HEK293T (cell line): Measurements from ENCODE around the gene TRAPPC2B.
A peak's percentile ranks its signal among the peaks of the same experiment; 100 is the strongest.

Experiments used
- CTCF ChIA-PET: fragments of 350-600 bp; formaldehyde crosslinking; extraction: SDS; loops from one replicate; lab custom pipeline; 2021; ENCODE audit warnings: antibody characterized with exemption, inconsistent platforms; lab: Yijun Ruan, JAX
- POLR2A ChIA-PET: fragments of 350-600 bp; formaldehyde crosslinking; extraction: SDS; loops from one replicate; lab custom pipeline; 2020; ENCODE audit warnings: antibody characterized with exemption, inconsistent platforms; lab: Yijun Ruan, JAX
- DNase-seq: peaks from one replicate; pipeline ENCODE4 v3.0.0; 2012; ENCODE audit warnings: mixed read lengths; ENCODE audit errors: extremely low spot score
- ARNT ChIP-seq: fragments of 450-650 bp; IDR thresholded peaks from 2 replicates; pipeline ENCODE4 v1.6.1; 2017; ENCODE audit warnings: mild to moderate bottlenecking
- BHLHE40 ChIP-seq: fragments of 450-650 bp; IDR thresholded peaks from 2 replicates; pipeline ENCODE4 v1.6.1; 2016; ENCODE audit warnings: mild to moderate bottlenecking, moderate library complexity, borderline replicate concordance
- CTBP1 ChIP-seq: fragments of 450-650 bp; IDR thresholded peaks from 2 replicates; pipeline ENCODE4 v1.6.1; 2016; ENCODE audit warnings: borderline replicate concordance
- ELF4 ChIP-seq: fragments of 450-650 bp; IDR thresholded peaks from 2 replicates; pipeline ENCODE4 v1.6.1; 2017; ENCODE audit warnings: antibody characterized with exemption
- FOXA1 ChIP-seq: fragments of 450-650 bp; IDR thresholded peaks from 2 replicates; pipeline ENCODE4 v1.6.1; 2016; ENCODE audit warnings: mild to moderate bottlenecking
- FOXK2 ChIP-seq: fragments of 450-650 bp; IDR thresholded peaks from 2 replicates; pipeline ENCODE4 v1.6.1; 2016; ENCODE audit warnings: mild to moderate bottlenecking
- FOXM1 ChIP-seq: fragments of 450-650 bp; IDR thresholded peaks from 2 replicates; pipeline ENCODE4 v1.6.1; 2017; ENCODE audit warnings: mild to moderate bottlenecking, borderline replicate concordance
- HDGF ChIP-seq: fragments of 450-650 bp; IDR thresholded peaks from 2 replicates; pipeline ENCODE4 v1.6.1; 2017; ENCODE audit warnings: antibody characterized with exemption, borderline replicate concordance
- L3MBTL2 ChIP-seq: fragments of 450-650 bp; conservative IDR thresholded peaks from 2 replicates; pipeline ENCODE4 v1.6.1; 2016; ENCODE audit warnings: mild to moderate bottlenecking
- LEF1 ChIP-seq: fragments of 450-650 bp; IDR thresholded peaks from 2 replicates; pipeline ENCODE4 v1.6.1; 2017; ENCODE audit warnings: mild to moderate bottlenecking, borderline replicate concordance
- NFRKB ChIP-seq: fragments of 450-650 bp; IDR thresholded peaks from 2 replicates; pipeline ENCODE4 v1.6.1; 2016; ENCODE audit warnings: mild to moderate bottlenecking, moderate library complexity
- SP1 ChIP-seq: fragments of 450-650 bp; IDR thresholded peaks from 2 replicates; pipeline ENCODE4 v1.6.1; 2017
- SUZ12 ChIP-seq: fragments of 450-650 bp; IDR thresholded peaks from 2 replicates; pipeline ENCODE4 v1.6.1; 2016; ENCODE audit warnings: mild to moderate bottlenecking
- TARDBP ChIP-seq: fragments of 450-650 bp; IDR thresholded peaks from 2 replicates; pipeline ENCODE4 v1.6.1; 2016
- ZNF384 ChIP-seq: fragments of 450-650 bp; IDR thresholded peaks from 2 replicates; pipeline ENCODE4 v1.6.1; 2016
- TF ChIP-seq, protein P1 (sequence below): fragments of 450-650 bp; IDR thresholded peaks from 2 replicates; pipeline ENCODE4 v1.6.1; 2016

Gene TRAPPC2B

DNA sequence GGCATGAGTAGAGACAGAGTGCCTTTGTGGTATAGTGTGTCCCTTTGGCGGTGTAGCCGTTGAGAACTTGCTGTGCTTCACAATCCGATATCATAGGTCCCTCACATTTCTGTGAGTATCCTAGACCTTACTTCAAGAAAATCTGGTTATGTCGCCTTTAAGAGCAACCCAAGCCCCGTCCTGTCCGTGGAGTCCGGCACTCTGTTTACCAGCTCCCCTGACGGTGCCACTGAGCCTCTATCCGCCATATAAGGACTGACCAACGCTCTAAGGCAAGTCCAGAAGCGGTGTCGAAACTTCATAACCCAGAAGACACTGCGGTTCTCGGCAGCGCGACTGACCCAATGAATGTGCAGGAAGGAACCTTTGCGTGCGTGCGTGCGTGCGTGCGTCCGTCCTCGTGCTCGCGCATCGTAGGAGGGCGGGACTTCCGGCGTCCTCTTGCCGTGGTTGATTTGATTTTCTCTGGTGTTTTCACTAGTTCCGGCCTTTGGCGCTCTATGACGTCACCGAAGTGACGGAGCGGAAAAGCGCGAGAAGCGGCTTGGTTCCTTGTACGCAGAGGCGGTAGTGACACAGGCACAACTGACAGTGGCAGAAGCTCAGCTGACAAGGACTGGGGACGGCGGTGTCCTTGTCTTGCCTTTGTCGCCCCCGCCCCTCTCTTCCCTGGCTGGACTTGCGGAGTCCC is at the start of gene TRAPPC2B, which contains the start of gene ZNF547:
Gene TRAPPC2B, plus strand, starts transcription at position 555 of the 691 bp plus-strand sequence. CDS start 1,283 bp downstream, outside the sequence.
Gene ZNF547, plus strand, starts transcription at position 555 of the 691 bp plus-strand sequence. CDS start 5,005 bp downstream, outside the sequence.
- POLR2A ChIA-PET = interaction anchor here (1.0 to 1.6 kb wide), 2 partner anchors 12 to 26 kb away, joined by 5 to 8 read pairs; partner anchors contain the start of genes ZNF304 and ZNF548
- CTCF ChIA-PET = no interaction called here
- DNase-seq = peak; percentile 90
- no peak for TF ChIP-seq BHLHE40
- TF ChIP-seq HDGF = no peak
- TF ChIP-seq, protein P1, sequence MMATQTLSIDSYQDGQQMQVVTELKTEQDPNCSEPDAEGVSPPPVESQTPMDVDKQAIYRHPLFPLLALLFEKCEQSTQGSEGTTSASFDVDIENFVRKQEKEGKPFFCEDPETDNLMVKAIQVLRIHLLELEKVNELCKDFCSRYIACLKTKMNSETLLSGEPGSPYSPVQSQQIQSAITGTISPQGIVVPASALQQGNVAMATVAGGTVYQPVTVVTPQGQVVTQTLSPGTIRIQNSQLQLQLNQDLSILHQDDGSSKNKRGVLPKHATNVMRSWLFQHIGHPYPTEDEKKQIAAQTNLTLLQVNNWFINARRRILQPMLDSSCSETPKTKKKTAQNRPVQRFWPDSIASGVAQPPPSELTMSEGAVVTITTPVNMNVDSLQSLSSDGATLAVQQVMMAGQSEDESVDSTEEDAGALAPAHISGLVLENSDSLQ = peak; percentile 42; the same call in 1 of the 2 replicates
- peak; percentile 86 for TF ChIP-seq L3MBTL2
- TF ChIP-seq FOXA1 = no peak
- no peak for TF ChIP-seq NFRKB

DNA sequence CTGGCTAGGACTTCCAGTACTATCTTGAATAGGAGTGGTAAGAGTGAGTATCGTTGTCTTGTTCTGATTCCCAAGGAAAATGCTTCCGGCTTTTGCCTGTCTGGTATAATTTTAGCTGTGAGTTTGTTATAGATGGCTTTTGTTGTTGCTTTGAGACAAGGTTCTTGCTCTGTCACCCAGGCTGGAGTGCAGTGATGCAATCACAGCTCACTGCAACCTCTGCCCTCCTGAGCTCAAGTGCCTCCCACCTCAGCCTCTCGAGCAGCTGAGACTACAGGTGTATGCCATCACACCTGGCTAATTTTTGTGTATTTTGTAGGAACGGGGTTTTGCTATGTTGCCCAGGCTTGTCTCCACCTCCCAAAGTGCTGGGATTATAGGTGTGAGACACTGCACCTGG is 49.2 kb upstream of the TRAPPC2B start:
- CTCF ChIA-PET = no interaction called here
- POLR2A ChIA-PET = no interaction called here
- TF ChIP-seq FOXM1 (no peak), ARNT (no peak), BHLHE40 (no peak), ELF4 (no peak), FOXA1 (no peak), HDGF (no peak), SP1 (no peak), L3MBTL2 (no peak), ZNF384 (no peak), FOXK2 (no peak)
- TF ChIP-seq, protein P1 = no peak
- no peak for DNase-seq

DNA sequence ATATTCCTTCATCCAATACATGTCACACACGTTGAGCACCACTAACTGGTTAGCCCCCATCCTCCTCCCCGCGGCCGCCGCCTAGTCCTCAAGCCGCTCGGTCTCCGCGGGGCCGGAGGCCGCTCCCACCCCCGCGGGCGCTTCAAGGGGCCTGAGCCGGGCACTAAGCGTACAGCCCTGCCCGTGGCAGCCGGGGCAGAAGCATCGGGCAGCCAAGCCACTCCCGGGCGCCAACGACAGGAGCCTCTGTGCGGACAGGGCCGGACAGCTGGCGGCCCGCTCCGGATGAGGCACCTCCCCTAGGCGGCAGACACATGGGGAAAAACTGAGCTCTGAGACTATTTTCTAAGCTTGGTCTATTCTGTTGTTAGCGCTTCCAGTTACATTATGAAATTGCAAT is 45.8 kb upstream of the TRAPPC2B start:
- ChIA-PET CTCF (no interaction called here), POLR2A (no interaction called here)
- no peak for DNase-seq
- no peak for TF ChIP-seq TARDBP
- TF ChIP-seq HDGF = no peak
- TF ChIP-seq FOXK2 = no peak
- no peak for TF ChIP-seq SUZ12
- no peak for TF ChIP-seq NFRKB
- TF ChIP-seq FOXA1 = no peak
- no peak for TF ChIP-seq ELF4
- no peak for TF ChIP-seq FOXM1
- no peak for TF ChIP-seq LEF1
- TF ChIP-seq BHLHE40 = no peak

- POLR2A ChIA-PET = interaction anchor here (1.1 kb wide), 1 partner anchor 31 kb away, joined by 3 read pairs; the partner anchor contains the start of gene ZNF304
- TF ChIP-seq L3MBTL2 (no peak), ZNF384 (no peak), SUZ12 (no peak), NFRKB (no peak), CTBP1 (no peak), SP1 (no peak), ELF4 (no peak), HDGF (no peak), FOXM1 (no peak), BHLHE40 (no peak), FOXK2 (no peak), FOXA1 (no peak)
- TF ChIP-seq, protein P1 = no peak
- CTCF ChIA-PET = no interaction called here
- DNase-seq = no peak
Observed at GRCh38 chr19:57319869-57320179, 43.5 kb upstream of the TRAPPC2B start.

- TF ChIP-seq L3MBTL2 (peak; percentile 48), HDGF (no peak), TARDBP (no peak), ZNF384 (no peak)
- DNase-seq = peak; percentile 95
- POLR2A ChIA-PET = interaction anchor here (1.1 kb wide), 1 partner anchor 30 kb away, joined by 3 read pairs; the partner anchor contains the start of gene ZNF304
- CTCF ChIA-PET = no interaction called here
Observed at GRCh38 chr19:57320180-57321084, 42.9 kb upstream of the TRAPPC2B start, which contains the start of gene ZNF543. ZNF543 (plus strand) TSS chr19:57320472; CDS start chr19:57320854, 382 bp downstream.

DNA sequence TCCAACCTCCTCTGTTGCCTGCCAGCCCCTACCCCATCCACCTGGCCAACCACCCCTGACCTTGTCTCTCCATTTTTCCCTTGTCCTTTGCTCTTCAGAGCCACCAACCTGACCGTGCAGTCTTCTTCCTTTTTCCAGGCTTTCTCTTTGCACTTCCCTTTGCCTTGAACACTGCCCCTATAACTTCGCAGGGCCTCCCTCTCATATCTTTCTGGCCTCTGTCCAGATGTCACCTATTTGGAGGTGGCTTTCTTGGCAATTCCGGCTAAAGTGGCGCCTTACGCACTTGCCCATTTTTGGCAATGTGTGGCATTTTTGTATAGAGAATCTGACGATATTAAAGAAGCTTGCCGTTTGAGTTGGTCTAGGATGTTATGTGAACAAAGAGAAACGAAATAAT is 42.2 kb upstream of the TRAPPC2B start:
- CTCF ChIA-PET = no interaction called here
- POLR2A ChIA-PET = interaction anchor here (1.2 kb wide), 1 partner anchor 14 kb away, joined by 4 read pairs; no protein-coding TSS in a partner anchor
- DNase-seq = no peak
- TF ChIP-seq ZNF384 (no peak), LEF1 (no peak), FOXK2 (no peak), ARNT (no peak), NFRKB (no peak), SUZ12 (no peak), ELF4 (no peak), HDGF (no peak), BHLHE40 (no peak), CTBP1 (no peak)
- TF ChIP-seq, protein P1 = no peak
